GM12892 (cell line): ENCODE data around the gene ACTR1B.
"Not testable (repeated sequence)": the region's sequence is repeated elsewhere in the genome, so short reads cannot be mapped to it uniquely, and the experiment has no call there.

Experiments used
- DNase-seq: peaks from one replicate; pipeline ENCODE4 v3.0.0; 2011; ENCODE audit not compliant: insufficient read length
- FAIRE-seq: peaks from 2 replicates; lab custom pipeline; 2011; peaks lifted over from hg19 to GRCh38; lab: Jason Lieb, UNC
- POLR2A ChIP-seq: IDR thresholded peaks from 2 replicates; pipeline ENCODE4 v1.6.1; 2011; ENCODE audit warnings: low read depth, low read length, control low read depth
- POLR2AphosphoS5 ChIP-seq: IDR thresholded peaks from 2 replicates; pipeline ENCODE4 v1.6.1; 2011; ENCODE audit warnings: low read depth, low read length, control low read depth
- TAF1 ChIP-seq: IDR thresholded peaks from 2 replicates; pipeline ENCODE4 v1.6.1; 2011; ENCODE audit warnings: low read depth, mild to moderate bottlenecking, control low read depth, low read length, borderline replicate concordance

The ACTR1B gene

DNA sequence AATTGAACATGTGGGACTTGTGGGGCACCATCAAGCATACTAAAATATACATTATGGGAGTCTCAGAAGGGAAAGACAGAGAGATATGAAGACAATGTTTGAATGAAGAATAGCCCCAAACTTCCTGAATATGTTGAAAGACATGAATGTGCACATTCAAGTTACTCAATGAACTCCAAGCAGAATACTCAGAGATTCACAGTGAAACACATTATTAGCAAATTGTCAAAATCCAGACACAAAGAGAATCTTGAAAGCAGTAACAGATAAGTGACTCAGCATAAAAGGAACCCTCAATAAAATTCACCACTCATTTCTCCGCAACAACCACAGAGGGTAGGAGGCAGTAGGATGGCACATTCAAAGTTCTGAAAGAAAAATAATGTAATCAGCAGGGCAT is 14.5 kb upstream of the ACTR1B start:
- TF ChIP-seq TAF1 (no peak), POLR2AphosphoS5 (no peak), POLR2A (no peak)
- DNase-seq = no peak
- FAIRE-seq = no peak

DNA sequence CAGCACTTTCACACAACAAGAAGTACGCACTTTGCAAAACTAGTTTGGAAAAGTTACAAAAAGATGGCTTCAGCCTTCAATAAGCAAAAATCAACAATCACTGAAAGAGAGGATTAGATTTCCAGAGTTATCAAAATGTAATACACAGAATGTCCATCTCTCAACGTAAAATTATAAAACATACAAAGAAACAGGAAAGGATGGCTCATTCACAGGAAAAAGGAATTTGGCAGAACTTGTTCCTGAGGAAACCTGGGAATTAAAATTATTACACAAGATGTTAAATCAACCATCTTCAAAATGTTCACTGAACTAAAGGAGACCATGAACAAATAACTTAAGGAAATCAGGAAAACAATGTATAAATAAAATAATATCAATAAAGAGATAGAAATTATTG is 13.6 kb upstream of the ACTR1B start:
- FAIRE-seq = no peak
- no peak for DNase-seq
- no peak for TF ChIP-seq TAF1
- no peak for TF ChIP-seq POLR2AphosphoS5
- TF ChIP-seq POLR2A = no peak

DNA sequence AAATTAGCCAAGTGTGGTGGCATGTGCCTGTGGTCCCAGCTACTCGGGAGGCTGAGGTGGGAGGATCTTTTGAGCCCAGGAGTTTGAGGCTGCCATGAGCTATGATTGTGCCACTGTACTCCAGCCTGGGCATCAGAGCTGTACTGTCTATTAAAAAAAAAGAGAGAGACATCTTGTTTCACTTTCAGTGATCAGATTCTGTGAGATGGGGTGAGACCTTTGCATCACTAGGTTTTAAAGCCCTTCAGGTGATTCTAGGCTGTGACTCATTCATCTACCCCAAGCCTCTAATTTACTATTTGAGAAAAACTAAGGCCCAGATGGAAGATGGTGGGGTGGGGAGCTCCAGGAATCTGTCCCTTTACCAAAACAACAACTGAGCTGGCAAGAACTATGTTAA is 12.8 kb upstream of the ACTR1B start:
- TF ChIP-seq POLR2AphosphoS5 (no peak), POLR2A (no peak), TAF1 (no peak)
- FAIRE-seq = no peak

DNA sequence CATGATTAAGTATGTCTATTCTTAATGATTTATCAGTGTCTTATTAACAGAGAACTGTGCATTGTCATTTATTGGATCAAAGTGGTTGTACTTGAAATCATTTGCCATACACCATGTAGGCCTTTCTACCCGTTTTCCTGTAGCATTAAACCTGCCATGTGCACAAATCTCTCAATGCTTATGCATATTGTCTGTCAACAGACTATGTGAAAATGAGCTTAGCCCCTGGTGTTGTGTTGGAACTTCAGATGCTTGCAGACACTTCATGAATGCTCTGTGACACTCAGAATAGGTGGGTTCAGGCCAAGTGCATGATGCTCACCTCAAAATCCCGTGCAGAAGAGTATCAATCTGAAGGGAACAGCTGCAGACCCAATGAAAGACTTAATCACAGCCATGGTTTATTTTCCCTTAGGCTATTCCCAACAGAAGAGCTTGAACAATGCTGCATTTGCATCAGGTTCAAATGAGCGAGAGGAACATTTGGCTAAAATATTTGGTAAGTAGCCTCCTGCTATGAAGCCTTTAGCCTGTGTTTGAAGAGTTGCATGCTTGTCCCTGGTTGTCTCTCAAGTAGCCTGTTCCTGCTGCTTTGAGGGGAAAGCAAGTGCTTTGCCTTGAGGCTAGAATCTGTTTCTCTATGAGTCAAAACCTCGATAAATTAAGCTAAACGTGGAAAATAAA is 11.7 kb upstream of the ACTR1B start:
- FAIRE-seq (no peak), DNase-seq (no peak)
- TF ChIP-seq POLR2A (no peak), TAF1 (no peak), POLR2AphosphoS5 (no peak)

More for the DNA sequence above, 12.8 kb upstream of the ACTR1B start:
- DNase-seq = no peak

DNA sequence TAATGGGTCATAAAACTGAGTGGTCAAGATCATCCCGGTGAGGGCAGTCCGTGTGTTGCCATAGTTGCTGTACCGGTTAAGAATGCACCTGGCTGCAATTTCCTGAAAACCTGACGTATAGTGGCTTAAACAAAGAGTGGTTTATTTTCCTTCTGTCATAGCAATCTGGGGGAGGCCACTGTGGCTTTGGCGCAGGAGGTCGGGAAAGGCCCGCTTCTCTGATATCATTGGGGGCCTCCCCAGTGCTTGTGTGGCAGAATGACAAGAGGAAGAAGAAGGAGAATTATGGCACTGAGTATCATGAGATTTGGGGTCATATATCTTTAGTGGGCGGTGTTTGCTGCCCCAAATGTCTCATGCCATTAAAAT is 10.1 kb upstream of the ACTR1B start:
- TF ChIP-seq POLR2A (no peak), TAF1 (no peak), POLR2AphosphoS5 (no peak)
- DNase-seq (no peak), FAIRE-seq (no peak)

DNA sequence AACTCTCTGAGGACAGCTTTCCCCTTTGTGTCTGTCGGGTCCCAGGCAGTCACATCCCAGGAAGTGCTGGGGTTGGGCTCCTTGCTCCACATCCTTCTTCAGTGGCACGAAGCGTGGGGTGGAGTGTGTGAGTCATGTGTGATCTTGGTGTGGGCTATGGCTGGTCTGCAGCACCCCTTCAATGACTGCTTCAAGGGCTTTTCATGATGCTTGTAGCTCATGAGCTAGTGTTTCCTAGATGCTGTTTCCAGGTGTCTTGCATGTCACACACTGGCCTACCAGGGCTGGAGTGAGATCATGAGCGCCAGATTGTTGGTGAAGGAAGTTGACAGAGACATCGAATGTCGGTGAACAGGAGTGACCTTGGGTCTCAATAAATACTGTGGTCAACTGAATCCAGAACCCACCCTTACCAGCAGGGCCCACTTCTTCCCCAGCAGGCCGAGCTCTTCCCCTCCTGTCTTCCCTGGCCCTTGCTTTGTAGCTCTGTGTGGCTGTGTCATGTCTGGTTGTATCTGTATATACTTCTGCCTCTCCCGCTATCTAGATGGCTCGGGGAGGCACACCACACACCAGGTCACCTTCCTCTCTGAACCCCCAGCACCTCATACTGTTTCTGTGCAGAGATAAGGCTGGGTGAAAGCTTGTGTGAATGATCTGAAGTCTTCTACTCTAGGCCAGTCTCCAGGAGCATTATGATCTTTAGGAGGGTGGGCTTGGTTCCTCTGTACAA is 9.5 kb upstream of the ACTR1B start:
- no peak for FAIRE-seq
- no peak for DNase-seq
- no peak for TF ChIP-seq TAF1
- no peak for TF ChIP-seq POLR2AphosphoS5
- TF ChIP-seq POLR2A = no peak

DNA sequence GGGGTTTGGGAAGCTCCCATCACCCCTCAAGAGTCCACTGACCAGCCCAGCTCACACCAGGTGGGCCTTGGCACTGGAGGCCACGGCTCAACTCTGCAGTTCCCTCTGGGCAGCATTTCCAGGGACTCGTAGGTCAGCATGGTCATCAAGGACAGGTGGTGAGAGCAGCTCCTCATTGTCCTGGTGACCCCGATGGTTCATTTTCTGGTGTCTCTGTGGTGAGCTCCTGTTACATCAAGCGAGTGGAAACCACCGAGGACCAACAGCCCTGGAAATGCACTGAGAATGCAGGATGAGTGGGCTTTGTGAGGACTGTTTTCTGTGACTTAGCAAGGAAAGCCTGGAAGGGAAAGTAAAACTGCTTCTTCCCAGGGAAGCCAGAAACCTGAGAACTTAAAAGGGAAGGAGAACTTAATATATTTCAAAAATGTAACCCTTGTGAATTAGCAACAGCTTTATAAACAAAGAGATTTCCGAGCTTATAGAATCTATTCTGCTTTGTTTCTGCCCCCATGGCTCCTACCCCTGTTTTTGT is 8.8 kb upstream of the ACTR1B start:
- FAIRE-seq, DNase-seq: not testable (repeated sequence)

DNA sequence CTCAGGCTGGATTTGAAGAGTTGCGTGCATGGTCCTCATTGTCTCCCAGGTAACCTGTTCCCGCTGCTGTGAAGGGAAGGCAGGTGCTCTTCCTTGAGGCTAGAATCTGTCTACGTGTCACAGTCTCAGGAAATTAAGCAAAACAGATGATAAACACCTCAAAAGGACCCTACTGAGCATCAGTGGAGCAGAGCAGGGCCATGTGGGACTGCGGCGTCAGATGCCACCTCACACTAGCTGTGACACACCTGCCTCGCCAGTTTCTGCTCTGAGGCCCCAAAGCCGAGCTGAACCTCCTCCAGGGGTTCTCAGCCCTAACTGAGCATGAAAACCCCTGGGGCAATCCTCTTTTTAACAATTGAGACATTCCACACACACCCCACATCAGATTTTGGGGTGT is 7.7 kb upstream of the ACTR1B start:
- FAIRE-seq = no peak
- no peak for TF ChIP-seq POLR2A
- no peak for TF ChIP-seq TAF1
- no peak for TF ChIP-seq POLR2AphosphoS5
- no peak for DNase-seq

DNA sequence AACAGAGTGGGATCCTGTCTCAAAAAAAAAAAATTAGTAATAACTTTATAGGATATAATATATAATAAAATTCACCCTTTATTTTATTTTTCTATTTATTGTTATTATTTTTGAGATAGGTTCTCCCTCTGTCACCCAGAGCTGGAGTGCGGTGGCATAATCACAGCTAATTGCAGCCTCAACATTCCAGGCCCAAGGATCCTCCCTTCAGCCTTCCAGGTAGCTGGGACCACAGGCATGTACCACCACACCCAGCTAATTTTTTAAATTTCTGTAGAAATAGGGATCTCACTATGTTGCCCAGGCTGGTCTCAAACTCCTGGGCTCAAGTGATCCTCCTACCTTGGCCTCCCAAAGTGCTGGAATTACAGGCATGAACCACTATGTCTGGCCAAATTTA is 6.6 kb upstream of the ACTR1B start:
- no peak for FAIRE-seq
- TF ChIP-seq TAF1 (no peak), POLR2AphosphoS5 (no peak), POLR2A (no peak)
- DNase-seq = no peak

DNA sequence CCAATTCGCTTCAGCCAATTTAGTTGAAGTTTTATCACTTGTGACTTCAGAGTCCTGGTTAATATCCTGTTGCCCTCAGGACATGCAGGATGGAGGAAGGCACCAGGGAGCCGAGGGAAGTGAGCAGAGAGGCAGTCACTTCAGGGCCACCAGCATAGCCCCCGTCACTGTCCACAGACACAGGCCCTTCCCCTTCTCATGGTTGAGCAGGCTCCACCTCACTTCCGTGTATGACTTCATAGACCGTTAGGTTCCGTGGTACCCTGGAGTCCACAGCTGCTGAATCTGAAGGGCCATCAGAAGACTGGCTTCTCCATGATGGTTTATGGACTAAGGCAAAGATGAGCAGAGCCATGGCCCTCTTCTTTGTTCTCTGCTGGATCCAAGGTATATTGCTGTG is 5.6 kb upstream of the ACTR1B start, which contains the start of gene C2orf92:
Gene C2orf92 (plus strand): TSS at position 266 of the 400 bp plus-strand sequence. CDS start 76 bp downstream, at position 342.
- DNase-seq (no peak), FAIRE-seq (no peak)
- no peak for TF ChIP-seq POLR2A
- TF ChIP-seq POLR2AphosphoS5 = no peak
- TF ChIP-seq TAF1 = no peak

DNA sequence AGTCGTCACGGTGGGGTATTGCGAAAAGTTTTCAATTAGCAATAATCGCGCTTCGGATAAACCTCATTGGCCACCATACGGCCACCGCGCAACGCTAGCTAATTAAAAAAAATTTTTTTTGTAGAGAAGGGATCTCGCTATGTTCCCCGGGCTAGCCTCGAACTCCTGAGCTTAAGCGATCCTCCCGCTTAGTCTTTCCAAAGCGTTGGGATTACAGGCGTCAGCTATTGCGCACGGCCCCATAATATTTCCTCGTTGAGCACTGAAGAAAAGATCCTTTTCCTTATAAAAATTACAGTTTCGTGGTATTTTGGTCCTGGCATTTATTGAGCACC is 759 bp upstream of the ACTR1B start:
- no peak for FAIRE-seq
- TF ChIP-seq POLR2A (no peak), POLR2AphosphoS5 (no peak), TAF1 (no peak)
- no peak for DNase-seq

DNA sequence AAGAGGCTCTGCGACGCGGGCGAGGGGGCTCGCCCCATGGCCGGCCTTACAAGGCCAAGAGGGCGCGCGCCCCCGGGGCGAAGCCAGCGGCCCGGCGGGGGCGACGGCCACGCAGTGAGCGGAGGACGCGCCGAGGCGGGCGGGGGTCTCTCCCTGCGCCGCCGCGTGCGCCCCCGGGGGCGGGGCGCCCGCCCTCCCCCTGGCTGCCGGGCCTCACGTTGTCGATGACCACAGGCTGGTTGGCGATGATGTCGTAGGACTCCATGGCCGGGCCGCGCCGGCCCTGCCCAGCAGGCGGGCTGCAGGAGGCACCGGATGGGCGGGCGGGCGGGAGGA is 250 bp downstream of the ACTR1B start:
- TF ChIP-seq TAF1 (0 out of 2 replicates have a peak, but pooled peaks have one; percentile 9), POLR2A (0 out of 2 replicates have a peak, but pooled peaks have one; percentile 19), POLR2AphosphoS5 (peak; percentile 31)
- no peak for DNase-seq
- no peak for FAIRE-seq
